NOMO-1 (cell line): Measurements from ENCODE around the gene NUMBL.

ENCODE experiments used
- DNase-seq, 2 experiments: peaks; one replicate each; lab custom pipeline; 2025; ENCODE audit not compliant: unreplicated experiment in 2 of 2; lab: John Stamatoyannopoulos, UW

The NUMBL gene

DNA sequence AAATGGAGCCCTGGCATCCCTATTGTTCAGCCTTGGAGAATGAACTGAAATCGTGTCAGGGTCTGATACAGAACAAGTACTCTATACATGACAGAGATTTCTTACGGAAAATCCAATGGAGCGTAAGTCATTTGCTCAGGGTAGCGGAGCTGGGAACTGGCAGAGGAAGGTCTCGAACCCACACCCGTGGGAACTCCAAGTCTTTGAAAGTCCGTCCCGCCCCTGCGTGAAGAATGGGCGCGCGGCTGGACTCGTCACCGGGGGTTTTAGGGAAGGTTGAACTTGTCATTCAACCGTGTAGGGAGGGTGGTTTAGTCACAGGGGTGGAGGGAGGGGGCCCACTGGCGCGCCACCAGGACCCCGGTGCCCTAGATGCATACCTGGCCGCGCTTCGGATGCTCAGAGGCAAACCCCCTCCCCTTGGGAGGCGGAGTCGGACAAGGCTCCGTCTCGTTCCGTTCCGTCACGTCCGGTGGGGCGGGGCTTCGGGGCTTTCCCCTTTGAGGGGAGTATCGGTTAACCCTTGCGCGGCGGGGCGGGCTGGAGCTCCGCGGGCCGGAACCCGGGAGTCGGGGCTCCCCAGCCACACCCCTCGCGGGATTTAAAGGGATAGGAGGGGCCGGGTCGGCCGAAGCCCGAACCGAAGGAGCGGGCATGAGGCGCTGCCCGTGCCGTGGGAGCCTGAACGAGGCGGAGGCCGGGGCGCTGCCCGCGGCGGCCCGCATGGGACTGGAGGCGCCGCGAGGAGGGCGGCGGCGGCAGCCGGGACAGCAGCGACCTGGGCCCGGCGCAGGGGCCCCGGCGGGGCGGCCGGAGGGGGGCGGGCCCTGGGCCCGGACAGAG, 26.3 kb upstream of the NUMBL start, which contains the start of the genes COQ8B and ITPKC:
TSS of gene COQ8B (minus strand) at position 405 of the 843 bp plus-strand sequence. CDS start 2,254 bp downstream, outside the sequence.
TSS of gene ITPKC (plus strand) at position 631 of the 843 bp plus-strand sequence. CDS start at position 655, 24 bp downstream.
- peak; percentile 88 to 95 for DNase-seq

DNA sequence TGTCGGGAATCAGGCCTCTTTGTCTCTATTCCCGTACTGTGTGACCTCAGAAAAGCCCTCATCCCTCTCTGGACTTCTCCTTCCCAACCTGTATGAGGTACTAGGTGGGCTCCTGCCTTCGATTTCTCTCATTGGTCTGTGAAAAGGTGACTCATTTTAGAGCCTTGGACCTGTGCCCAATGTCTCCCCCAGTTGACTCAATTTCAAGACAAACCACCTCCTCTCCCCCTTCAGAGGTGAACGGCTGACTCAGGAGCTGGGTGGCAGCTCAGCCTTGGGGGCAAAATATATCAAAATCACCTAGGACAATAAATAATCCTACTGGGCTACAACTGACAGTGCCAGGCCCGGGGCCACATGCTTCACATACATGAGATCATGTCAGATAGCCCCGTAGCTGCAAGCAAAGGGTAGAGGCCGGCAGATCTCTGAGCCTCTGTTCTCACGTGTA, 25.6 kb upstream of the NUMBL start:
- no peak for DNase-seq

DNA sequence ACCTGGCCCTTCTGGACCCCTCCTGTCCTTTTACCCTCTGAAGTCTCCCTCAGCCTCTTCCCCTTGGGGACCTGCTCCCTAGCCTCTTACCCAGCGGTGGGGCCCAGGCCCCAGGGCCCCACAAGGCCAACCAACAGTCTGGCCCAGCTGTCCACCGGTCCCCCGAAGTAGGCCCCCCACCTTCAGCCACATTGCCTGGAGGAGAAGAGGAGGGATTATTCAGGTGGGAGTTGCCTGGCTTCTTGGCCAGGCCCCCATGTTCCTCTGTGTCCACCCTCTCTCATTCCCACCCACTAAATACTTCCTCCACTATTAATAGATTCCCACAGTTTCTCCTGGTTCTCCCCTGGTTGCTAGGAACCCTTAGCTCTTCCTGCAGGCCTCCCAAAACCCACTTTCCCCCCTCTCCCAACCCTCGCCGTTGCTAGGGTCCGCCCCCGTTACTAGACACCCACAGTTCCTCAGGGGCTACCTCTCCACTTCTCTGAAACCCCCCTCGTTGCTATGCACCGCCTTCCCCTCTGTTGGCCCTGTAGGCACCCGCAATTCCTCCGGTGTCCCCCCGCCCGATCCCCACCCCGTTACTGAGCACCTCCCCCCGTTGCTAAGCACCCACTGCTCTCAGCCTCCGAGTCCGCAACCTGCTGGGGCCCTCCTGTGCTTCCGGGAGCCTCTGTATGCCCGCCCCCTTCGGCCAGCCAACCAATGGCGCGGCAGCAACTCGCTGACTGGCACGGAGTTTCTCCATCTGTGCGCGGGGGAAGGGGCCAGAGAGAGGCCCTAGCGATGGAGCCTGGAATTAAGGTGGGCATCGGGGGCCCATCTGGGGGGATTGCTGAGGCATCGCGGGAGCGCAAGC, 24.2 kb upstream of the NUMBL start:
- DNase-seq, result peak; percentile 85 to 87

GRCh38 chr19:40713939-40714338, 23.5 kb upstream of the NUMBL start:
- DNase-seq, result no peak

GRCh38 chr19:40709817-40710216, 19.4 kb upstream of the NUMBL start:
- no peak for DNase-seq

DNA sequence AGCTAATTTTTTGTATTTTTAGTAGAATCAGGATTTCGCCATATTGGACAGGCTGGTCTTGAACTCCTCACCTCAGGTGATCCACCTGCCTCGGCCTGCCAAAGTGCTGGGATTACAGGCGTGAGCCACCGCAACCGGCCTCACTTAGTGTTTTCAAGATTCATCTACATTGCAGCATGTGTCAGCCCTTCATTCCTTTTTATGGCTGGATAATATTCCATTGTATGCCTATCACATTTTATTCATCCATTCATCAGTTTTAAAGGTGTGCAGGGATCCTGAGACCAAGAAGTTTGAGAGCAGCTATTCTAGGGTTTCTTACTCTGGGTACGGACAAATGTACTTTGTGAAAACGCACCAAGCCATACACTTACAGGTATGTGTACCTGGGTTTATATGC, 17.2 kb upstream of the NUMBL start:
- DNase-seq, result no peak

- no peak for DNase-seq
Measured at GRCh38 chr19:40705950-40706619, 15.6 kb upstream of the NUMBL start.

DNA sequence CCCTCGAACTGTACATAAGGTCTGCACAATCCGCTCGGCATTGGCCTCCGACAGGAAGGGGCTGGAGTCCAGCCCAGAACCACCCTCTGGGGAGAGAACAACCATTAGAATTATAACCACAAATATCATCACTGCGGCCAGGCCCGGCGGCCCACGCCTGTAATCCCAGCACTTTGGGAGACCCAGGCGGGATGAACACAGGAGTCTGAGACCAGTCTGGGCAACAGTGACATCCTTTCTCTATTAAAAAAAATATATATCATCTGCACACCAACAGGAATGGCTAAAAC, 14.9 kb upstream of the NUMBL start:
- DNase-seq, result no peak

DNA sequence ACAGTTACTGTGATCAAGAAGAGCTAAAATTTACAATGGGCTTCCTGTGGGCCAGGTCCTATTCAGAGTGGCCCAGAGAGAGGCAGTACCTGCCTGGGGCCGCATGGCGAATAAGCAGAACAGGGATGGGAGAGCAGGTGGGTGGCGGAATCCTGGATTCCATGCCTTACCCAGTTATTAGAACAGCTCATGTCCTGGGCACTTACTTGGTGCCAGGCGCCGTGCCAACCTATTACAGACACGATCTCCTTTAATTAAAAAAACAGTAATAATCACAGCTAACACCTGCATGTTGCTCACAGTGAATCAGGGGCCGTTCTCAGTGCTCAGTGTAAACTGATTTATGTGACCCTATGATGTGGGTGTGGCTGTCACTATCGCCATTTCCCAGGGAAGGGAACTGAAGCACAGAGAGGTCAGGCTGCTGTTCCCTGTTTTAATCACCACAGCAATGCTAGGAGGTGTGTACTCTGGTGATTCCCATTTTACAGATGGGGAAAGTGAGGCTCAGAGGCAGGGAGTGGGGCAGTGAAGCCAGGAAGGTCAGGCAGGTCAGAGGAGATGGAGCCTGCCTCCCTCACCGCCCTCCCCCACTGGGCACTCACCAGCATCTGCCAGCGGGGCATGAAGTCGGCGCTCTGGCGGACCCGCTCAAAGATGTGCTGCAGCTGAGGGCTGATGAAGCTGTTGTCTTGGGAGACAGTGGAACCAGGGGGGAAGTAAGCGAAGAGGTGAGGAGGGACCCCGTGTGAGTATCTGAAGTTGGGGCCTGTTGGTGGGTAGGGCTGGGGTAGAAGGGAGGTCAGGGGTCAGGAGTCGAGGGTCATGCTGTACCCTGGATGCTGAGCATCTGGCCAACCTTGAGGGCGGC, 14.3 kb upstream of the NUMBL start:
- no peak for DNase-seq

GRCh38 chr19:40703029-40703755, 12.7 kb upstream of the NUMBL start:
- DNase-seq, result no peak

- DNase-seq, result no peak
Measured at GRCh38 chr19:40702337-40703012, 12.0 kb upstream of the NUMBL start.

DNA sequence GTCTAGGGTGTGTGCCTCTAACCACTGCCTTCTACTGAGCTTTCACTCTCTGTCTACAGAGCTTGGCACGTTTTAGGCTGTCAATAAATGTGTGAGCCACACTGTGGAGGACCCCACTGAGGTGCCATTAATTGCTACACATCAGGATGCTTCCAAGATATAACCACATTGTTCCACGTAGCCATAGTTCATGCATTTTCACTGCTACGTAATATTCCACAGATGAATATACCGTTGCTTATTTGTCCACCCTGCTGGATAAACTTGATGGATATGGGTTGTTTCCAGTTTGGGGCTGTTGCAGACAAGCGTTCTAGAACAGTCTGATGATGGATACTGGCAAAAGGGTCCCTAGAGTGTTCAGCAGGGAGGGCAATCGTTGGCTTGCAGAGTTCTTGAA, 11.3 kb upstream of the NUMBL start:
- DNase-seq, result no peak

GRCh38 chr19:40700083-40700482, 9.6 kb upstream of the NUMBL start:
- no peak for DNase-seq

DNA sequence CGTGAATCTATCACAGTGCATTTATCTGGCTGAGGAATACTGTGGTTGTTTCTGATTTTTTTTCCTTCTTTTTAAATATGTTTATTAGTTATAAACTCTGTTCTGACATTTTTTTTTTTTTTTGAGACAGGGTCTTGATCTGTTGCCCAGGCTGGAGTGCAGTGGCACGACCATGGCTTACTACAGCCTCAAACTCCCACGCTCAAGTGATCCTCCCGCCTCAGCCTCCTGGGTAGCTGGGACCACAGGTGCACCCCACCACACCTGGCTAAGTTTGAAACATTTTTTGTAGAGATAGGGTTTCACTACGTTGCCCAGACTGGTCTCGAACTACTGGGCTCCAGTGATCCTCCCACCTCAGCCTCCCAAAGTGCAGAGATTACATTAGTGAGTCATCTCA, 6.6 kb upstream of the NUMBL start:
- no peak for DNase-seq

- DNase-seq, result no peak
Measured at GRCh38 chr19:40695881-40696280, 5.4 kb upstream of the NUMBL start.

DNA sequence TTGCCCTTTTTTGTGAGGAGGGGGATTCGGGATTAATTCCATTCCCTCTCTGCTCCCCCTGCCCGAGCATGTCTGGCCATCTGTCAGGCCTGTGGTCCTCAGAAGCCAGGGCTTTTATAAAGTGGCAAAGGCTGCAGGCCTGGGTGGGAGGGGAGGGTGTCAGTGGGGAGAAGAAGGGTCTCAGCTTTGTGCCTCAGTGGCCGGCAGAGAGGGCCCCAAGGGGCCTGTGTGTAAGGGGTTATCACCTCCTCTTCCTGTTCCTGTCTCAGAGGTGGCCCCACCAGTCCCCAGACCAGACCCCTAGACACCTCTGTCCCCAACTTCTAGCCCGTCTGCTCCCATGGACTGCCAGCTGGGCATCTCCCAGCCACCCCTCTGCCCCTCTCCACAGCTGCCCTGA, 3.4 kb upstream of the NUMBL start:
- no peak for DNase-seq

- no peak for DNase-seq
Measured at GRCh38 chr19:40693150-40693788, 2.8 kb upstream of the NUMBL start.

DNA sequence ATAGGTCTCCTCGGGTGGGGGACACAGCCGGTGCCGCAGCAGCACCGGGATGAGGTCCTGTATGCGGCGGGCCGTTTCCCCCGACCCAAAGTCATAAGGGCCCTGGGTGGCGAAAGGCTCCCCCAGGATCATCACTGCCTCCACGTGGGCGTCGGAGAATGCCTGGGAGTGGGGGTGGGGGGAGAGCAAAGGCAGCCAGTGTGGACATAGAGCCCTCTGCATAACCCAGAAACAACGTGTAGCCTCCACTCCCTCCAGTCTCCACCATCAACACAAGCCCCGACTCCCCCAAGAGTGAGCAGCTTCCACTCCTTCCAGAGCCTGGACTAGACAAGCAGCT, 1.7 kb upstream of the NUMBL start:
- DNase-seq, result no peak
